GM12878 (cell line): ENCODE results near the gene SHC3. TPM values are rescaled to one million over a fixed set of nuclear protein-coding genes. Genes with fewer than 3 reads are reported as not detected.

Experiments
- ATAC-seq: fragments of 200-7000 bp; cut with Tn5 transposase; 3 replicates; pipeline ENCODE4 v1.9.1; 2020; ENCODE audit warnings: mild to moderate bottlenecking, moderate library complexity
- BruUV-seq: library from RNA; stranded (reverse); fragments of 400-500 nt; replicated peaks from 2 replicates; lab custom pipeline; 2021; lab: Mats Ljungman, UMichigan
- CTCF ChIA-PET: fragments of 300-600 bp; sonication (Branson Sonifier 250); formaldehyde crosslinking; extraction: SDS; loops from one replicate; lab custom pipeline; 2021; ENCODE audit warnings: inconsistent platforms; lab: Yijun Ruan, JAX
- POLR2A ChIA-PET: fragments of 350-600 bp; formaldehyde crosslinking; extraction: SDS; loops from one replicate; lab custom pipeline; 2021; ENCODE audit warnings: inconsistent platforms; lab: Charles Lee
- RAD21 ChIA-PET: fragments of 300-600 bp; sonication (Branson Sonifier 250); formaldehyde crosslinking; loops from one replicate; lab custom pipeline; 2023; ENCODE audit warnings: antibody characterized with exemption; ENCODE audit not compliant: unreplicated experiment; lab: Charles Lee
- SMC1A ChIA-PET: fragments of 300-600 bp; sonication (Branson Sonifier 250); formaldehyde crosslinking; loops from one replicate; lab custom pipeline; 2023; ENCODE audit not compliant: unreplicated experiment, uncharacterized antibody; lab: Charles Lee
- DNase-seq: peaks from one replicate; pipeline ENCODE4 v3.0.0-alpha.2; 2011; ENCODE audit warnings: low read depth, low spot score
- FAIRE-seq: peaks from 3 replicates; lab custom pipeline; 2011; peaks lifted over from hg19 to GRCh38; lab: Jason Lieb, UNC
- H2AFZ ChIP-seq: 2 replicates; pipeline ENCODE4 v1.6.0; 2011; ENCODE audit warnings: low read depth, low read length, control low read depth; ENCODE audit not compliant: control insufficient read depth
- H3K27ac ChIP-seq: 2 replicates; pipeline ENCODE4 v1.5.1; 2011; ENCODE audit warnings: control low read depth; ENCODE audit not compliant: control insufficient read depth, insufficient read depth
- H3K27me3 ChIP-seq, 2 experiments: replicated peaks in 1 of 2; 2 replicates each; pipeline versions ENCODE4 v1.6.0 to v1.6.1; 2011; ENCODE audit warnings: low read length in 1 of 2; ENCODE audit not compliant: control insufficient read depth in 2 of 2, insufficient read depth in 2 of 2
- H3K36me3 ChIP-seq, 2 experiments: 2 replicates each; pipeline ENCODE4 v1.5.1; 2011; ENCODE audit warnings: low read length in 1 of 2; ENCODE audit not compliant: control insufficient read depth in 2 of 2, insufficient read depth in 2 of 2
- H3K4me1 ChIP-seq: 2 replicates; pipeline ENCODE4 v1.6.1; 2011; ENCODE audit warnings: mild to moderate bottlenecking, low read length, moderate library complexity, mixed read lengths; ENCODE audit not compliant: control insufficient read depth, insufficient read depth
- H3K4me2 ChIP-seq: 2 replicates; pipeline ENCODE4 v1.6.0; 2011; ENCODE audit warnings: control low read depth; ENCODE audit not compliant: control insufficient read depth, insufficient read depth
- H3K4me3 ChIP-seq: fragments of 200-600 bp; sonication (generic); 2 replicates; pipeline ENCODE4 v1.5.1; 2016
- H3K79me2 ChIP-seq: 2 replicates; pipeline ENCODE4 v1.6.0; 2011; ENCODE audit warnings: low read length; ENCODE audit not compliant: control insufficient read depth, insufficient read depth
- H3K9ac ChIP-seq: 2 replicates; pipeline ENCODE4 v1.8.0; 2011; ENCODE audit warnings: low read length, control low read depth, mixed read lengths; ENCODE audit not compliant: control insufficient read depth, insufficient read depth
- H3K9me3 ChIP-seq: replicated peaks from 3 replicates; pipeline ENCODE4 v1.5.1; 2011; ENCODE audit warnings: mild to moderate bottlenecking, low read length; ENCODE audit not compliant: control insufficient read depth, insufficient read depth
- H4K20me1 ChIP-seq: 2 replicates; pipeline ENCODE4 v1.6.0; 2011; ENCODE audit not compliant: control insufficient read depth, insufficient read depth
- BCLAF1 ChIP-seq: fragments of 450-650 bp; IDR thresholded peaks from 2 replicates; pipeline ENCODE4 v1.6.1; 2017; ENCODE audit warnings: antibody characterized with exemption, mild to moderate bottlenecking, moderate library complexity
- CHD1 ChIP-seq: IDR thresholded peaks from 2 replicates; pipeline ENCODE4 v1.6.1; 2012; ENCODE audit warnings: low read depth, low read length, improper control_type of control experiment
- EGR1 ChIP-seq, 2 experiments: IDR thresholded peaks; 1 replicate in 1 of 2; 2 replicates in 1 of 2; pipeline ENCODE4 v1.6.1; 2011 to 2012; ENCODE audit warnings: low read depth in 2 of 2, low read length in 2 of 2, borderline replicate concordance in 1 of 2, mild to moderate bottlenecking in 1 of 2, moderate library complexity in 1 of 2
- EZH2 ChIP-seq: IDR thresholded peaks from 2 replicates; pipeline ENCODE4 v1.6.1; 2012; ENCODE audit warnings: low read depth, mild to moderate bottlenecking, control low read depth, inconsistent platforms, low read length, borderline replicate concordance; ENCODE audit not compliant: control insufficient read depth
- FOXK2 ChIP-seq: fragments of 450-650 bp; IDR thresholded peaks from 2 replicates; pipeline ENCODE4 v1.6.1; 2017; ENCODE audit warnings: mild to moderate bottlenecking, moderate library complexity
- NBN ChIP-seq: fragments of 450-650 bp; IDR thresholded peaks from 2 replicates; pipeline ENCODE4 v1.6.1; 2016
- PAX8 ChIP-seq: fragments of 450-650 bp; IDR thresholded peaks from 2 replicates; pipeline ENCODE4 v1.6.1; 2017; ENCODE audit warnings: mild to moderate bottlenecking, moderate library complexity
- SMAD5 ChIP-seq: IDR thresholded peaks from 2 replicates; pipeline ENCODE4 v1.6.1; 2016; ENCODE audit warnings: antibody characterized with exemption, low read depth
- SUZ12 ChIP-seq: fragments of 200-600 bp; sonication (generic); IDR thresholded peaks from one replicate; pipeline ENCODE4 v1.6.1; 2018; ENCODE audit warnings: antibody characterized with exemption, mild to moderate bottlenecking; ENCODE audit not compliant: unreplicated experiment
- TCF12 ChIP-seq: IDR thresholded peaks from 2 replicates; pipeline ENCODE4 v1.6.1; 2011; ENCODE audit warnings: low read depth, mild to moderate bottlenecking, low read length
- ZNF207 ChIP-seq: fragments of 450-650 bp; IDR thresholded peaks from 2 replicates; pipeline ENCODE4 v1.6.1; 2014; ENCODE audit warnings: antibody characterized with exemption, mild to moderate bottlenecking, borderline replicate concordance
- WGBS: methylation state at CpG from one replicate; pipeline ENCODE4 v1.1.6; 2016; ENCODE audit warnings: low lambda C conversion rate; ENCODE audit not compliant: insufficient replicate concordance, insufficient coverage; ENCODE audit errors: missing lambda C conversion rate; 5-methylcytosine and 5-hydroxymethylcytosine counted together
- in situ Hi-C: fragments of 300-500 bp; cut with MboI; formaldehyde crosslinking; loops from 9 replicates; pipeline ENCODE4 v1.14.3; 2018; ENCODE audit warnings: mixed read lengths
- intact Hi-C: fragments of 100-400 bp; cut with micrococcal nuclease; formaldehyde crosslinking; loops from one replicate; pipeline ENCODE4 v1.14.2; 2022; ENCODE audit not compliant: unreplicated experiment
- polyA plus RNA-seq, 11 experiments: library from polyadenylated mRNA; depleted of rRNA in 4 of 11; unstranded in 6 of 11; stranded (reverse) in 5 of 11; fragments of >200 nt; fragmentation: Nextera tagmentation in 4 of 11; fragmentation: Illumina TruSeq in 1 of 11; extraction: Ambion mirVana in 4 of 11; extraction: Trizol in 1 of 11; gene quantifications; 1 replicate in 1 of 11; 2 replicates in 10 of 11; pipeline versions ENCODE4 v1.2.1 to v1.2.3, GENCODE V29; 2011 to 2016; ENCODE audit warnings: inconsistent platforms in 2 of 11, missing spikeins in 2 of 11, low read depth in 1 of 11
- total RNA-seq, 4 experiments: library from RNA; depleted of rRNA in 3 of 4; stranded (reverse); fragments of >200 nt in 3 of 4; fragmentation: Illumina TruSeq in 1 of 4; extraction: Trizol in 1 of 4; gene quantifications; 2 replicates each; pipeline versions ENCODE4 v1.2.1 to v1.2.3, GENCODE V29; 2013 to 2021
- TF ChIP-seq, protein P1 (sequence below): fragments of 450-650 bp; IDR thresholded peaks from 2 replicates; pipeline ENCODE4 v1.6.1; 2017; ENCODE audit warnings: low read depth, mild to moderate bottlenecking, moderate library complexity

Gene SHC3
- total and polyA plus RNA-seq, 10 of the 15 experiments (the other 5 are each of a cell fraction or from before 2014, with no cell fraction given) = 0.01 to 0.06 TPM; not detected in 8

GRCh38 chr9:88975966-88976889 is 202.4 kb downstream of the SHC3 start:
- ATAC-seq (no peak), DNase-seq (no peak), FAIRE-seq (no peak)
- Histone ChIP-seq H2AFZ (no peak overlapping the region), H3K4me1 (no peaks in the 10 kb centered on the region), H3K4me3 (no peak overlapping the region), H3K4me2 (no peak overlapping the region), H4K20me1 (no peaks in the 10 kb centered on the region), H3K36me3 (no peaks in the 10 kb centered on the region), H3K79me2 (no peaks in the 10 kb centered on the region)
- intact Hi-C loops (no loop called here), in situ Hi-C loops (no loop called here)
- POLR2A ChIA-PET = no interaction called here
- TF ChIP-seq ZNF207 (no peak), CHD1 (no peak), TCF12 (no peak), NBN (no peak), SUZ12 (no peak), SMAD5 (no peak), EZH2 (no peak), BCLAF1 (no peak), EGR1 (IDR thresholded peaks at IDR 0.05; ENCODE audit: borderline replicate concordance in 1 of 2, low read depth in 2 of 2, low read length in 2 of 2) (no peak), PAX8 (no peak), FOXK2 (no peak)
- TF ChIP-seq, protein P1, sequence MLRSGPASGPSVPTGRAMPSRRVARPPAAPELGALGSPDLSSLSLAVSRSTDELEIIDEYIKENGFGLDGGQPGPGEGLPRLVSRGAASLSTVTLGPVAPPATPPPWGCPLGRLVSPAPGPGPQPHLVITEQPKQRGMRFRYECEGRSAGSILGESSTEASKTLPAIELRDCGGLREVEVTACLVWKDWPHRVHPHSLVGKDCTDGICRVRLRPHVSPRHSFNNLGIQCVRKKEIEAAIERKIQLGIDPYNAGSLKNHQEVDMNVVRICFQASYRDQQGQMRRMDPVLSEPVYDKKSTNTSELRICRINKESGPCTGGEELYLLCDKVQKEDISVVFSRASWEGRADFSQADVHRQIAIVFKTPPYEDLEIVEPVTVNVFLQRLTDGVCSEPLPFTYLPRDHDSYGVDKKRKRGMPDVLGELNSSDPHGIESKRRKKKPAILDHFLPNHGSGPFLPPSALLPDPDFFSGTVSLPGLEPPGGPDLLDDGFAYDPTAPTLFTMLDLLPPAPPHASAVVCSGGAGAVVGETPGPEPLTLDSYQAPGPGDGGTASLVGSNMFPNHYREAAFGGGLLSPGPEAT = no peak
- TF ChIP-seq, all 136 proteins: peak for 0
- Histone ChIP-seq H3K9ac (no peak overlapping the region), H3K27ac (no peak overlapping the region), H3K27me3 (no peaks in the 10 kb centered on the region; a peak in 1 of 4 replicates), H3K9me3 (no peaks in the 10 kb centered on the region)
- WGBS = 26% methylated on average over 8 of the region's 8 CpGs
- CTCF ChIA-PET = no interaction called here
- RAD21 ChIA-PET = no interaction called here
- SMC1A ChIA-PET = no interaction called here
- no TSS peak for BruUV-seq
